GM20000 (cell line): ENCODE data around the gene PER2.
"Not testable (repeated sequence)": the region's sequence is repeated elsewhere in the genome, so short reads cannot be mapped to it uniquely, and the experiment has no call there.

Experiments
- DNase-seq: peaks from one replicate; pipeline ENCODE4 v3.0.0; 2012; ENCODE audit warnings: low spot score
- CTCF ChIP-seq: IDR thresholded peaks from 2 replicates; pipeline ENCODE4 v1.5.1; 2012; ENCODE audit warnings: mild to moderate bottlenecking, control low read depth; ENCODE audit errors: extremely low read depth, missing control alignments

PER2 gene

GRCh38 chr2:238279324-238279682 lies 9.1 kb downstream of the PER2 start:
- no peak for DNase-seq
- no peak for TF ChIP-seq CTCF

GRCh38 chr2:238278626-238279323 lies 9.6 kb downstream of the PER2 start:
- TF ChIP-seq CTCF, result no peak
- no peak for DNase-seq

GRCh38 chr2:238277695-238278094 lies 10.7 kb downstream of the PER2 start:
- no peak for TF ChIP-seq CTCF
- DNase-seq, result no peak

- no peak for TF ChIP-seq CTCF
- DNase-seq, result no peak
These were observed 14.1 kb downstream of the PER2 start for GRCh38 chr2:238274152-238274865.

GRCh38 chr2:238273433-238273832 lies 15.0 kb downstream of the PER2 start:
- not testable (repeated sequence) for DNase-seq

GRCh38 chr2:238272156-238272555 lies 16.3 kb downstream of the PER2 start:
- no peak for TF ChIP-seq CTCF
- no peak for DNase-seq

GRCh38 chr2:238271686-238272085 lies 16.7 kb downstream of the PER2 start:
- DNase-seq, result not testable (repeated sequence)

- no peak for TF ChIP-seq CTCF
- no peak for DNase-seq
These were observed 17.3 kb downstream of the PER2 start for GRCh38 chr2:238271061-238271554.
